ENCODE measurements around the gene SLC49A4. TPM values are rescaled to one million over a fixed set of nuclear protein-coding genes. Genes with fewer than 3 reads are reported as not detected.

SLC49A4 gene
- total RNA-seq, 1 experiment from 2014 or later, result 10.2 TPM

DNA sequence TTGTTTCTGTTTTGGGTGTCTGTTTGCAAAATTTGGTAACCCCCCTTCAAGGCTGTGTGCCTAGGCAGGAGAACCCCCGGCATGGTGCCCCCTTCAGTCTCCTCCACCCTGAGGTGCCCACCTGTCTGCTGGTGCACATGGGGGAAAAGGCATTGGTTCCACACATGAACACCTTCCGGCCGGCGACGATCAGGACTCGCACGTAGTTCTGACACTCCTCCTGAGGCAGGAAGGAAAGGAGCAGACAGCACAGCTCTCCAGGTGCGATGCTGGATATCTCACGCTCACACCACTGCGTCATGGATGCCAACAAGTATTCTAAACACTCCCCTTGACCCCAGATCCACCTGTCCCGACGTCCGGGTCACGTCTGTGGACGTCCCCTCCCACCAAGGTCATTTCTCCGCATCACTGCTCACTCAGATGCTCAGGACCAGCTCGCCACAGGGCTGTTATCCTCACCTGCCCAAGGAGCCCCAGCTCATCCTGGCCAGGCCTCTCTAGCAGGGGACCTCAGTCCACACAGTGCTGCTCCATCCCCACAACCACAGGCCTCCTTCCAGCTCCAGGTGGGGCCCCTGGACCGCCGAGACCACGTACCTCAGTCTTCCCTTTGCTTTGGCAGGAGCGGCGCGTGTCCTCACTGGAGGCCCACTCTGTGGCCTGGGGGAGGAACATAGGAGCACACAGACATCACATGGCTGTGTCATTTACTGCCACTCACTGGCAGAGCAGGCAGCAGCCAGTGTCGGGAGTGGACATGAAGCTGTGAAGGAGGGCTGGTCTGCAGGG lies 133.7 kb downstream of the SLC49A4 start:
- Histone ChIP-seq H3K9me3 (no peaks in the 10 kb centered on the region), H3K27me3 (peaks cover 11% of the 10 kb centered on the region)
- DNase-seq, result no peak

DNA sequence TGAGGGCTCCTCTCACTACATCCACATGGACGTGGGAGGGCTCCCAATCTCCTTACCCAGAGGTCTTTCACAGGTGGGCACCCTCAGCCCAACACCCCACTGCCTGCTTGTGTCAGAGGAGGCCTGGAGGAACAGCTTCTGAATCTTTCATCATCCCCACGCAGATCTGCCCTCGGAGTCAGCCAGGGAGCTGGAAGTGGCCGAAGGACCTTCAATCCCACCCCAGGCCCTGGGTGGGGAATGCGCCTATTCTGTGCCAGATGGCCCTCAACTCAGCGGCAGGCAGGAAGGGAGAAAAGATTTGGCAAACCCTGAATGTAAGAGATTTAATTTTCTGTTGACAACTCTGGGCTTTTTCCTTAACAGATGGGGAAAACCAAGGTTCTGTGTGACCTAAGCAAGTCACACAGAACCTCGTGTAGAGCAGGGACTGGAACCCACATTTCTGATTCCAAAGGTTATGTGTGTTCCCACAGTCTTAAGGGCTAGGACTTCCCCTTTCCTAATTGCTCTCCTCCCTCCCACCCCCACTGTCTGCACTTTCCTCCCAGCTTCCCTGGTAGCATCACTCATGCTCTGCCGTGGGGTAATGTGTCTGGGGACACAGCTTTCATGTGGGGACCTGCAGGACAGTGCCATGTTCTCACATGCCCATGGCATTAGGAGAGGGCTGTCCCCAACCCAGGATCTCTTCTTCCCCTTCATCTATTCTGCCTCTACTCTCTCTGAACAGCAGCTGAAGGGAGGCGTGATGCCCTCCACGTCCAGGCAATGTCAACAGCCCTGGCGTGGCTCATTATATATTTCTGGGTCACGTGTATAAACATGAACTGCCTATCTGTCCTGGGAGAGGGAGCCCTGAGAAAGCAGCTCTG lies 134.6 kb downstream of the SLC49A4 start:
- DNase-seq, result no peak
- H3K4me3 ChIP-seq, result no peak overlapping the region
- H3K27me3 ChIP-seq, result peaks cover 6% of the 10 kb centered on the region; the same call in 1 of the 2 replicates
- H3K9me3 ChIP-seq, result no peaks in the 10 kb centered on the region
- H3K36me3 ChIP-seq, result no peaks in the 10 kb centered on the region

More for the DNA sequence above, 133.7 kb downstream of the SLC49A4 start:
- Histone ChIP-seq H3K36me3 (no peaks in the 10 kb centered on the region), H3K4me3 (no peak overlapping the region)

DNA sequence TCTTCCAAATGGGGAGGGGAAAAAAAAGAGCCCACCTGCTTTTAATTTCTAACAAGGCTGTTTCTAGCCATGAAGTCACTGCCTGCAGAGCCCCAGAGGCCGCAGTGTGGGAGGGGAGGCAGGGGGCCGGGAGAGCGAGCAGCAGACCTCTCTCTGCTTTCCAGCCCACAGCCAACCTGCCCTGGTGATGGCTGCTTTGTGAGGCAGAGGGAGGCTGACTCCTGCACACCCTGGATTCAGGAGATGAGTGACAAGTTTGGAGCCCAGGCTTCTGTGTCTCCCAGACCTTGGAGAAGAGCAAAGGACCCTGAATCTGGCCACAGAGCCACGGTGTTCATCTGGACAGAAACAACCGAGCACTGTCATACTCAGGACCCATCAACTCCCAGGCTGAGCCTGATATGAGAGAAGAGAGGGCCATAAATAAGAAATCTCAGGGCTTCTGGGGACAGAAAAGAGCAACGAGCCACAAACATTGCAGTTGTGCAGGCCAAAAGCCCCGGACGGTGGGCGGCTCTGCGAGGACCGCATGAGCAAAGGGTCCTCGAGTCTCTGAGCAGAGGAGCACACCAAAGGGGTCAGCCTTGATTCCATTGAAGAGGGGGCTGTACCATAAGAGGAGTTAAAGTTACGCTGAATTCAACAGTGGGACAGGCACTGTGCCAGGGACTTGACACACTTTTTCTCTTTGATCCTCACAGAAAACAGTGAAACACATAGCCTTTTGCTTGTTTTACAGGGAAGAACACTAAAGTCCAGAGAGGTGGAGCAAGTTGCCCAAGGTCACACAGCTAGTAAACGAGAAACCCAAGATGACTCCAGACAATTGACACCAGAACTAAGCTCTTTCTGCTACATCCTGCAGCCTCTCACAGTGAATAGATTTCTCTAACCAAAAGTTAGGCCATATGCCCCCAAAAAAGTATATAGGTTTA lies 135.5 kb downstream of the SLC49A4 start:
- Histone ChIP-seq H3K9me3 (no peaks in the 10 kb centered on the region), H3K27me3 (0 out of 2 replicates have a peak, but pooled peaks cover 2% of the 10 kb centered on the region), H3K4me3 (no peak overlapping the region), H3K36me3 (no peaks in the 10 kb centered on the region)
- DNase-seq, result no peak

Other genes starting within 250 kb of the SLC49A4 start
- 20.8 and 40.0 TPM in 2 replicates for gene PARP9, start 230.8 kb upstream of the SLC49A4 start, total RNA-seq (2014; rRNA removed; shearing (Covaris generic); ENCODE audit: low replicate concordance)
- gene DTX3L, start 230.7 kb upstream of the SLC49A4 start, total RNA-seq (2014; rRNA removed; shearing (Covaris generic); ENCODE audit: low replicate concordance), result 28.4 and 39.3 TPM in 2 replicates
- 0.10 TPM in 1 of 2 replicates, not detected in the other for gene PARP15, start 217.4 kb upstream of the SLC49A4 start, total RNA-seq (2014; rRNA removed; shearing (Covaris generic); ENCODE audit: low replicate concordance)
- gene PARP14, start 114.2 kb upstream of the SLC49A4 start, total RNA-seq (2014; rRNA removed; shearing (Covaris generic); ENCODE audit: low replicate concordance), result 17.9 and 18.0 TPM in 2 replicates
- 1.4 and 10.3 TPM in 2 replicates for gene HSPBAP1, start 1.2 kb upstream of the SLC49A4 start, total RNA-seq (2014; rRNA removed; shearing (Covaris generic); ENCODE audit: low replicate concordance)
- gene SEMA5B, start 232.7 kb downstream of the SLC49A4 start, total RNA-seq (2014; rRNA removed; shearing (Covaris generic); ENCODE audit: low replicate concordance), result not detected in 2 replicates

Measured in MG63 (cell line).